GM10248 (cell line): Measurements from ENCODE around the gene TMEM107.

Experiments used
- CTCF ChIA-PET: fragments of 300-600 bp; sonication (Branson Sonifier 250); formaldehyde crosslinking; extraction: SDS; loops from one replicate; lab custom pipeline; 2021; ENCODE audit warnings: antibody characterized with exemption; lab: Yijun Ruan, JAX
- POLR2A ChIA-PET: fragments of 350-650 bp; sonication (Branson Sonifier 250); formaldehyde crosslinking; extraction: SDS; loops from one replicate; lab custom pipeline; 2020; ENCODE audit warnings: antibody characterized with exemption; lab: Yijun Ruan, JAX
- DNase-seq: peaks from one replicate; pipeline ENCODE4 v3.0.0; 2012; ENCODE audit errors: extremely low spot score
- CTCF ChIP-seq: IDR thresholded peaks from 2 replicates; pipeline ENCODE4 v1.5.1; 2012; ENCODE audit warnings: mild to moderate bottlenecking, low read depth; ENCODE audit errors: extremely low read depth, missing control alignments, control extremely low read depth

The TMEM107 gene

GRCh38 chr17:8152112-8152775 is 23.9 kb downstream of the TMEM107 start, which contains the start of gene PER1:
TSS of gene PER1 (minus strand) at chr17:8152404. CDS start at chr17:8150706, 1,698 bp downstream.
- no peak for TF ChIP-seq CTCF
- ChIA-PET CTCF (interaction anchor here (5.4 kb wide), 1 partner anchor 12 kb away, joined by 67 read pairs; no protein-coding TSS in a partner anchor), POLR2A (interaction anchor here (0.7 to 2.6 kb wide), 5 partner anchors 9 to 69 kb away, joined by 3 to 26 read pairs (median 3); partner anchors contain the start of gene HES7)
- peak; percentile 90 for DNase-seq

GRCh38 chr17:8151641-8152111 is 24.5 kb downstream of the TMEM107 start:
- ChIA-PET CTCF (interaction anchor here (5.4 kb wide), 1 partner anchor 12 kb away, joined by 67 read pairs; no protein-coding TSS in a partner anchor), POLR2A (interaction anchor here (0.6 to 2.8 kb wide), 8 partner anchors 8 to 69 kb away, joined by 3 to 26 read pairs (median 3); partner anchors contain the start of genes BORCS6 and HES7)
- no peak for DNase-seq
- TF ChIP-seq CTCF, result no peak

- ChIA-PET CTCF (interaction anchor here (0.6 to 5.4 kb wide), 2 partner anchors 11 to 29 kb away, joined by 3 to 67 read pairs; no protein-coding TSS in a partner anchor), POLR2A (interaction anchor here (0.6 to 2.8 kb wide), 4 partner anchors 11 to 39 kb away, joined by 3 to 26 read pairs (median 12); partner anchors contain the start of gene BORCS6)
- peak; percentile 90 for DNase-seq
- no peak for TF ChIP-seq CTCF
Measured at GRCh38 chr17:8151120-8151640, 25.0 kb downstream of the TMEM107 start.

- no peak for DNase-seq
- TF ChIP-seq CTCF, result no peak
- ChIA-PET POLR2A (interaction anchor here (0.6 to 2.8 kb wide), 4 partner anchors 10 to 40 kb away, joined by 3 to 26 read pairs (median 12); partner anchors contain the start of gene BORCS6), CTCF (interaction anchor here (0.6 to 5.4 kb wide), 2 partner anchors 10 to 29 kb away, joined by 3 to 67 read pairs; no protein-coding TSS in a partner anchor)
Measured at GRCh38 chr17:8150194-8151119, 25.7 kb downstream of the TMEM107 start.

GRCh38 chr17:8149419-8150193 is 26.6 kb downstream of the TMEM107 start:
- POLR2A ChIA-PET, result interaction anchor here (2.8 kb wide), 1 partner anchor 23 kb away, joined by 22 read pairs; no protein-coding TSS in a partner anchor
- CTCF ChIA-PET, result interaction anchor here (5.4 kb wide), 1 partner anchor 10 kb away, joined by 67 read pairs; no protein-coding TSS in a partner anchor
- DNase-seq, result no peak
- no peak for TF ChIP-seq CTCF
